GM19099 (cell line): Measurements from ENCODE around the gene YWHAE.

Source experiments
- POLR2A ChIP-seq: IDR thresholded peaks from 3 replicates; pipeline ENCODE4 v1.6.1; 2011; ENCODE audit warnings: low read depth; ENCODE audit not compliant: insufficient read length; ENCODE audit errors: extremely low read depth

YWHAE gene

DNA sequence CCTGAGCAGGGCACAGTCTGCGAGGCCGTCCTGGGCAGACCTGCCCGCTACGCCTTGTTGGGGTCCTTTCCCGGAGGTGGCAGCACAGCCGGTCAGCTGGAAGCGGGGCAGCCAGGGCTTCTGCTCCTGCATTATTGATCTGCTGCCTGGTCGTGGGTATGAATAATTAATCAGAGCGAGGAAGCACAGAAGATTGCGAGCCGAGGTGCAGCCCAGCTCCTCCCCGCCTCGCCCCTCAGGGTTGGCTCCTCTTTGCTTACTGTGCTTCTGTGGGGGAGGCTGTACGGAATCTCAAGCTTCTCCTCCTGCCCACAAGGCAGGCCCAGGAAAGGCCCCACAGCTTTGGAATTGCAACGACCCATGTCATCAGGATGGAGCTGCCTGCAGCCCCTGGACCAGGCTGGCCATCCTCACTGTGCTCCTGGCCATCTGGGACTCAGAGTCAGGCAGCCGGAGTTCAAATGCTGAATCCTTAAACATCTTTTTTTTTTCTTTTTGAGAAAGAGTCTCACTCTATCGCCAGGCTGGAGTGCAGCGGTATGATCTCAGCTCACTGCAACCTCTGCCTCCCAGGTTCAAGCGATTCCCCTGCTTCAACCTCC is 95.0 kb downstream of the YWHAE start:
- no peak for TF ChIP-seq POLR2A

DNA sequence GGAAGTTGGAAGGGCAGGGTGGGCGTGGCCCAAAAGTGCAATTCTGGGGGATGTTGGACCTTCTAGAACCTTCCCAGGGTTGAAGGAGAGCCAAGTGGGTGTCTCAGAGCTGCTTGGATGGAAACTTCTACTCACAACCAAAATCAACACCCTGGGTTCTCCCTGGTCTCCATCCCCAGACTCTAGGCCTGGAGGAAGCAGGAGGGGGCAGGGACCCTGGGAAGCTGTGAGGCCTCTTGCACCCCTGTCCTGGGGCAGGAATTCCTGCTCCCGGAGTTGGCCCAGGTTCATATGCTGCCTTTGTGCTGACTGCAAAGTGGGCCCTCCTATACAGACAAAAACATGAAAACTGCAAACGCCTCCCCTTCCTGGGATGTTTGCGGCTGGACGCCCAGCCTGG is 95.5 kb downstream of the YWHAE start:
- TF ChIP-seq POLR2A, result no peak

DNA sequence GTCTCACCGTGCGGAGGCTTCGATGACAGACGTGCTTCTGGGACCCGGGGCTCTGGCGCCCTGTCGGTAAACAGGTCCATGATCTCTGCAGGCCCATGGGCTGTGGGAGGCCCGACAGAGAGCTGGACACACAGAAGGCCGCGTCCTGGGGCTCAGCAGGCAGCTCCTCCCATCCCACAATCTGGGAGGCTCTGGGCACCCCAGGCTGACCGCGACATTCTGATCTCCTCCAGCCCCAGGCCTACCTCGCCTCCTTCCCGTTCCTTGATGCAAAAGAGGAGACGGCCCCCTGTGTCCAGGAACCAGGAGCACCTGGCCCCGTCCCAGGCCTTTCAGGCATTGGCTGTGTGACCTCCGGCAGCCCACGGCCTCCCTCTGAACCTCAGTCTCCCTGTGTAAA is 97.3 kb downstream of the YWHAE start:
- no peak for TF ChIP-seq POLR2A

DNA sequence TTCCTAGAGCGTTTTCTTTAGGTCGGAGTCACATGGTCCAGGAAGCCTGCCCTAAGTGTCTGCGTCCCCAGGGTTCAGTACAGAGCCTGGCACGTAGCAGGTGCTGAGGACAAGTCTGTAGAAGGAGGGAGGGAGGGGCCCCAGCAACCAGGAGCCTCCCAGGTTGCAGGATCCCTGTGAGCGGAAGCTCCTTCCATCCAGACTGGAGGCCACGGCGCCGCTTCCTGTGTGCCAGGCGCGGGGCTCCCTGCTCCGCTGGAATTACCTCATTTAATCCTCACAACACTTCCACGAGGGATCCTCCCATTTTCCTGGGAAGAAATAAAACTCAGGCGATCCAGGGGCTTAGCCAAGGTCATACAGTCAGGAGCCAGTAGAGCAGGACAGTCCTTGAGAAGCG is 98.5 kb downstream of the YWHAE start:
- no peak for TF ChIP-seq POLR2A

DNA sequence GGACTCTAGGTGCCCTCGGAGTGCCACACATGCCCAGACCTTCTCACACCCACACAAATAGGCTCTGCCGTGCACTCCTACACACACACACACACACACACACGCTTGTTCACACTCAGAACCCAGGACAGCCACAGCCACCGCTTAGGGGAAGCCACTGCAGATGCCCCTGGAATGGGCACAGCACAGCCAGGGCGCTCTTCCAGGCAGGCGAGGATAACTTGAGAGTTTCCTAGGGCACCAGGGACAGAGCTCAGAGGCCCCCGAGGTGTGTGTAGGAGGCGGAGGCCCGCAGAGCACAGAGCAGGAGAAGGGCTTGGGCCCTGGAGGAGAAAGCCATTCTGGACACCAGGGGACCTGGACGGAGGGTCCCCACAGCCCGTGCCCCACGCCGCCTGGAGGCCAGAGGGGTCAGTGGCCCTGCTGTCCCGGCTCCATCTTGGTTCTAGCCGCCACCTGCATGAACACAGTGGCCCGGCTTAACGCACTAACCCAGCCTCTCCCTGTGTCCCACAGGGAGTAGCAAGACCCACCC is 99.6 kb downstream of the YWHAE start:
- TF ChIP-seq POLR2A, result no peak

DNA sequence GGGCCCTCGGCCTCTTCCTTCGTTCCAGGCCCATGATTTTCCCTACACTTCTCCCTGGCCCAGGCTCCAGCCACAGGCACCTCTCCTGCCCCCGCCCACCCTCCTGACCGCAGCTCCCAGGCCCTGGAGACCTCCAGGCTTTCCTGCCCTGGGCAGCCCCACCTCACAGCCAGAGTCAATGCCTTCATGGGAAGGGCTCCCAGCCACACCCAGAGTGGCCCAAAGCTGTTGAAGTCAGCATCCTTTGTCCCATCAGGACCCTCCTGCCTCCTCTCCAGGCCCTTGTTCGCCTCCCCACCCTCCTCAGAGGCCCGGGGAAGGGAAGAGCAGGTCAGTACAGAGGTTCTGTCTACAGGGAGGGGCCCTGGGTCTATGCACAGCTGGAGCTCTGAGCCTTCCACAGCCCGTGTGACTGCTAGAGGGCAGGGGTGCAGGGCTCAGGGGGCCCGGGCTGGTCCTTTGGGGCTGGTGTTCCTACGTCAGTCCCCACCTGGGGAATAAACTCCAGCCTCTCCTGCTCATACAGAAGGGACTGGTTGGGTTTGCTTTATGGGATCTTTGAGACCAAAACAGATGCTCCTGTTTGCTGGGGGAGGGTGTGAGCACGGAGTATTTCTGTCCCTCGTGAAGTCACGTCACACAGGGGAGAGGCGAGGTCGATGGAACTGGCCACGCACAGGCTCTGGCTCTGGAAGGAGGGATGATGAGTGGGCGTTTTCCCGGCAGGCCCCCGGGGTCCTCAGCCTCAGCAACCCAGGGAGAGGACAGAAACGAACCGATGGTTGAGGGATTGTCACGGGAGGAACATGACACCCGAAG is 100.3 kb downstream of the YWHAE start:
- TF ChIP-seq POLR2A, result no peak

DNA sequence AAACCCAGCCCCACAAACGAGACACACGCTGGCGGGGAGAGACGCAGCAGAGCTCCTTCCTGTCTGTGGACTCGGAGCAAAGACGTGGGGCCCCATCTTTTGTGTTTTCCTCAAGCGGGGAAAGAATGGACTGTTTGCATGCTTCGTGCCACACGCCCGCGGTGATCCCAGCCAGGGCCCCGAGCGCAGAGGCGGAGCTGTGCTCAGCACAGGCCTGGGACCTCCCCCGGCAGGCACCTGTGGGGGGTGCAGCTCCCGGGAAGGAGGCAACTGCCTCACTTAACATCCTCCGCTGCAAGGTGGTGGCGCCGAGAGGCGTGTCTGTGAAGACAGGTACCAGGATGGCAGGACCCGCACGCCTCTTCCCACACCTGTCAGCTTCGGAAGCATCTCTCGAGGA is 101.4 kb downstream of the YWHAE start:
- TF ChIP-seq POLR2A, result no peak
